Vagina (tissue), 2 donors: ENCODE data around the gene FOSL1. TPM values are rescaled to one million over a fixed set of nuclear protein-coding genes. Genes with fewer than 3 reads are reported as not detected.

Experiments
- DNase-seq, 2 donors: peaks; one replicate each; pipeline ENCODE4 v3.0.0-alpha.2; 2017; ENCODE audit errors: extremely low spot score in 2 of 2
- H3K27ac ChIP-seq: fragments of 200-600 bp; sonication (generic); one replicate; pipeline ENCODE4 v1.5.1; 2019
- H3K27me3 ChIP-seq: fragments of 200-600 bp; sonication (generic); one replicate; pipeline ENCODE4 v1.5.1; 2019
- H3K36me3 ChIP-seq, 2 donors: fragments of 200-600 bp; sonication (generic); one replicate each; pipeline ENCODE4 v1.5.1; 2017 to 2019
- H3K4me1 ChIP-seq: fragments of 200-600 bp; sonication (generic); one replicate; pipeline ENCODE4 v1.5.1; 2019
- H3K4me3 ChIP-seq, 2 donors: fragments of 200-600 bp; sonication (generic); 1 replicate in 1 of 2; 2 replicates in 1 of 2; pipeline ENCODE4 v1.5.1; 2016 to 2019
- H3K9me3 ChIP-seq: fragments of 200-600 bp; sonication (generic); one replicate; pipeline ENCODE4 v1.5.1; 2019
- CTCF ChIP-seq, 3 experiments: fragments of 450-650 bp in 2 of 3; fragments of 200-600 bp in 1 of 3; sonication (generic) in 1 of 3; IDR thresholded peaks; one replicate each; pipeline ENCODE4 v1.5.1; 2017 to 2019; ENCODE audit warnings: antibody characterized with exemption in 3 of 3, mild to moderate bottlenecking in 2 of 3, moderate library complexity in 2 of 3
- POLR2A ChIP-seq, 2 donors: fragments of 450-650 bp; IDR thresholded peaks; one replicate each; pipeline ENCODE4 v1.6.1; 2017; ENCODE audit warnings: antibody characterized with exemption in 2 of 2, mild to moderate bottlenecking in 2 of 2, moderate library complexity in 2 of 2
- POLR2AphosphoS5 ChIP-seq, 2 donors: sonication (generic); formaldehyde crosslinking; IDR thresholded peaks; one replicate each; pipeline ENCODE4 v1.9.0; 2017; ENCODE audit warnings: antibody characterized with exemption in 2 of 2, mild to moderate bottlenecking in 2 of 2, low read depth in 1 of 2; ENCODE audit not compliant: insufficient read depth in 1 of 2
- intact Hi-C: fragments of 100-400 bp; cut with DNase I; formaldehyde crosslinking; loops from one replicate; pipeline ENCODE4 v1.15.1; 2023
- total RNA-seq: library from RNA; depleted of rRNA; stranded (reverse); fragments of >200 nt; gene quantifications from one replicate; pipeline ENCODE4 v1.2.3, GENCODE V29; 2016

The FOSL1 gene
- total RNA-seq, result 20.9 TPM

GRCh38 chr11:65900125-65900898 is at the start of gene FOSL1:
FOSL1 (minus strand) TSS chr11:65900388; CDS start chr11:65900339, 49 bp downstream.
- no peak for DNase-seq
- intact Hi-C loops, result no loop called here

GRCh38 chr11:65947603-65948125 is 47.5 kb upstream of the FOSL1 start:
- intact Hi-C loops, result no loop called here
- no peaks in the 10 kb centered on the region for H3K36me3 ChIP-seq
- TF ChIP-seq POLR2A (IDR thresholded peaks at IDR 0.05) (no peak), CTCF (IDR thresholded peaks at IDR 0.05) (no peak), POLR2AphosphoS5 (IDR thresholded peaks at IDR 0.05; ENCODE audit: insufficient read depth in 1 of 2, low read depth in 1 of 2) (no peak)

More at GRCh38 chr11:65900125-65900898, at the start of gene FOSL1:
- Histone ChIP-seq H3K4me3 (peak within 1 kb of the TSS; percentile 55 to 56), H3K4me1 (peaks cover 17% of the 10 kb centered on the region), H3K27ac (peak within 1 kb of the TSS; percentile 69), H3K9me3 (no peaks in the 10 kb centered on the region), H3K36me3 (no peaks in the 10 kb centered on the region), H3K27me3 (no peaks in the 10 kb centered on the region)
- peak in 1 of 3 experiments; percentile 5 for TF ChIP-seq CTCF (IDR thresholded peaks at IDR 0.05)
- TF ChIP-seq POLR2AphosphoS5 (IDR thresholded peaks at IDR 0.05; ENCODE audit: insufficient read depth in 1 of 2, low read depth in 1 of 2), result peak; percentile 70 to 72
- TF ChIP-seq POLR2A (IDR thresholded peaks at IDR 0.05), result peak in 1 of 2 donors; percentile 60

GRCh38 chr11:65947133-65947532 is 46.9 kb upstream of the FOSL1 start:
- no peak for DNase-seq
- Histone ChIP-seq H3K4me3 (no peak overlapping the region), H3K36me3 (no peaks in the 10 kb centered on the region), H3K4me1 (no peaks in the 10 kb centered on the region), H3K27ac (no peak overlapping the region), H3K9me3 (no peaks in the 10 kb centered on the region), H3K27me3 (no peaks in the 10 kb centered on the region)
- intact Hi-C loops, result no loop called here
- TF ChIP-seq POLR2AphosphoS5 (IDR thresholded peaks at IDR 0.05; ENCODE audit: insufficient read depth in 1 of 2, low read depth in 1 of 2) (no peak), POLR2A (IDR thresholded peaks at IDR 0.05) (no peak), CTCF (IDR thresholded peaks at IDR 0.05) (no peak)

More at GRCh38 chr11:65947603-65948125, 47.5 kb upstream of the FOSL1 start:
- H3K27me3 ChIP-seq, result no peaks in the 10 kb centered on the region
- H3K9me3 ChIP-seq, result no peaks in the 10 kb centered on the region
- no peaks in the 10 kb centered on the region for H3K4me1 ChIP-seq
- DNase-seq, result no peak
- H3K27ac ChIP-seq, result no peak overlapping the region
- no peak overlapping the region for H3K4me3 ChIP-seq

- intact Hi-C loops, result no loop called here
- Histone ChIP-seq H3K4me1 (no peaks in the 10 kb centered on the region), H3K36me3 (no peaks in the 10 kb centered on the region), H3K27me3 (no peaks in the 10 kb centered on the region), H3K27ac (no peak overlapping the region), H3K4me3 (no peak overlapping the region), H3K9me3 (no peaks in the 10 kb centered on the region)
- TF ChIP-seq POLR2A (IDR thresholded peaks at IDR 0.05), result no peak
- no peak for TF ChIP-seq CTCF (IDR thresholded peaks at IDR 0.05)
- no peak for TF ChIP-seq POLR2AphosphoS5 (IDR thresholded peaks at IDR 0.05; ENCODE audit: insufficient read depth in 1 of 2, low read depth in 1 of 2)
- no peak for DNase-seq
Measured at GRCh38 chr11:65946655-65947054, 46.5 kb upstream of the FOSL1 start.
